MM.1S (cell line): ENCODE data around the gene SPRED1.

ENCODE experiments used
- DNase-seq: peaks from one replicate; pipeline ENCODE4 v3.0.0-alpha.2; 2015
- H2AFZ ChIP-seq: fragments of 300-600 bp; sonication (generic); 2 replicates; pipeline ENCODE4 v1.6.0; 2016; ENCODE audit warnings: antibody characterized with exemption, low read length
- H3F3A ChIP-seq: fragments of 300-600 bp; sonication (generic); 2 replicates; pipeline ENCODE4 v1.6.1; 2016; ENCODE audit warnings: mild to moderate bottlenecking, antibody characterized with exemption, low read length, moderate library complexity, mixed read lengths; ENCODE audit not compliant: insufficient read depth
- H3K27ac ChIP-seq: fragments of 300-600 bp; sonication (generic); 2 replicates; pipeline ENCODE4 v1.5.1; 2016; ENCODE audit warnings: mild to moderate bottlenecking, low read length
- H3K27me3 ChIP-seq: fragments of 300-600 bp; sonication (generic); replicated peaks from 2 replicates; pipeline ENCODE4 v1.6.0; 2016; ENCODE audit warnings: low read length; ENCODE audit not compliant: insufficient read depth
- H3K36me3 ChIP-seq: fragments of 300-600 bp; sonication (generic); replicated peaks from 2 replicates; pipeline ENCODE4 v1.6.1; 2016; ENCODE audit warnings: mild to moderate bottlenecking, low read length, mixed read lengths; ENCODE audit not compliant: insufficient read depth
- H3K4me1 ChIP-seq: fragments of 300-600 bp; sonication (generic); 2 replicates; pipeline ENCODE4 v1.6.1; 2016; ENCODE audit warnings: low read length, mixed read lengths
- H3K4me2 ChIP-seq: fragments of 300-600 bp; sonication (generic); 2 replicates; pipeline ENCODE4 v1.6.0; 2016; ENCODE audit warnings: low read depth, low read length
- H3K4me3 ChIP-seq: fragments of 300-600 bp; sonication (generic); 2 replicates; pipeline ENCODE4 v1.5.1; 2016; ENCODE audit warnings: low read length, mixed read lengths
- H3K79me2 ChIP-seq: fragments of 300-600 bp; sonication (generic); 2 replicates; pipeline ENCODE4 v1.6.1; 2016; ENCODE audit warnings: mixed run types, low read length, mixed read lengths
- H3K9ac ChIP-seq: fragments of 300-600 bp; sonication (generic); 2 replicates; pipeline ENCODE4 v1.6.1; 2016; ENCODE audit warnings: low read length, mixed read lengths
- H3K9me2 ChIP-seq: fragments of 300-600 bp; sonication (generic); replicated peaks from 2 replicates; pipeline ENCODE4 v1.6.1; 2016; ENCODE audit warnings: mild to moderate bottlenecking, low read length, mixed read lengths; ENCODE audit not compliant: insufficient read depth
- H3K9me3 ChIP-seq: fragments of 300-600 bp; sonication (generic); replicated peaks from 2 replicates; pipeline ENCODE4 v1.6.1; 2016; ENCODE audit warnings: mild to moderate bottlenecking, low read length, mixed read lengths; ENCODE audit not compliant: insufficient read depth
- H4K20me1 ChIP-seq: fragments of 300-600 bp; sonication (generic); 2 replicates; pipeline ENCODE4 v1.6.1; 2016; ENCODE audit warnings: mild to moderate bottlenecking, low read length, moderate library complexity, mixed read lengths; ENCODE audit not compliant: insufficient read depth
- CTCF ChIP-seq: fragments of 300-600 bp; sonication (generic); IDR thresholded peaks from 2 replicates; pipeline ENCODE4 v1.5.1; 2016; ENCODE audit warnings: antibody characterized with exemption, low read length, mixed read lengths
- EZH2 ChIP-seq: fragments of 300-600 bp; sonication (generic); optimal IDR thresholded peaks from 2 replicates; pipeline ENCODE3; 2017; ENCODE audit warnings: low read depth, mild to moderate bottlenecking, antibody characterized with exemption, low read length, mixed read lengths
- EZH2phosphoT487 ChIP-seq: fragments of 300-600 bp; sonication (generic); IDR thresholded peaks from 2 replicates; pipeline ENCODE4 v1.6.1; 2018; ENCODE audit warnings: antibody characterized with exemption, low read length

The SPRED1 gene

GRCh38 chr15:38220606-38221273 is 31.9 kb upstream of the SPRED1 start:
- Histone ChIP-seq H3K27me3 (no peaks in the 10 kb centered on the region), H3K4me1 (peaks cover 35% of the 10 kb centered on the region), H3F3A (peaks cover 7% of the 10 kb centered on the region; the same call in 1 of the 2 replicates), H3K4me2 (no peak overlapping the region), H2AFZ (no peak overlapping the region), H3K9me2 (no peaks in the 10 kb centered on the region), H3K79me2 (no peaks in the 10 kb centered on the region), H3K9me3 (no peaks in the 10 kb centered on the region), H3K27ac (no peak overlapping the region), H3K9ac (no peak overlapping the region), H3K36me3 (no peaks in the 10 kb centered on the region), H3K4me3 (no peak overlapping the region), H4K20me1 (no peaks in the 10 kb centered on the region)
- TF ChIP-seq CTCF (no peak), EZH2phosphoT487 (no peak), EZH2 (no peak)
- DNase-seq: no peak

DNA sequence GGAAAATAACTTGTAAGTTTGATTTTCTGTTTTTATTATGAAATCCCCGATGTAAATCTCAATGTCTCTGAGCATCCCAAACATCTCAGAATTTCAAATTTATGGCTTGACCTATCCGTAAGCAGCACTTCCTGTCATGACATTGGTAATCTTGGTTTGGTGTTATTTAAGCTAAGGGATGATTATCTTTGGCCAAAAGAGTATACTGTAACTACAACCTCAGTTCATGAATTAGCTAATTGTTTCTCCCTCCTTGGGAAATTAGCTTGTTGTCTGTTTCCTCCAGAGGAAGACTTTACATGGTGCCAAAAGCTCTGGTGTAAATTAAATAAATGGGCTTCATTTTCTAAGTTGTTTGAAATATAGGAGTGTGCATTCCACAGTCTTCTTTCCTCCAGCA is 28.1 kb upstream of the SPRED1 start:
- H4K20me1 ChIP-seq: no peaks in the 10 kb centered on the region
- no peak overlapping the region for H3K4me2 ChIP-seq
- no peak for DNase-seq
- H3K36me3 ChIP-seq: no peaks in the 10 kb centered on the region
- no peak overlapping the region for H2AFZ ChIP-seq
- peaks cover 11% of the 10 kb centered on the region for H3K4me1 ChIP-seq
- no peaks in the 10 kb centered on the region for H3F3A ChIP-seq
- no peaks in the 10 kb centered on the region for H3K9me3 ChIP-seq
- H3K9ac ChIP-seq: no peak overlapping the region
- H3K79me2 ChIP-seq: no peaks in the 10 kb centered on the region
- H3K9me2 ChIP-seq: no peaks in the 10 kb centered on the region
- TF ChIP-seq CTCF (no peak), EZH2phosphoT487 (no peak), EZH2 (no peak)
- no peaks in the 10 kb centered on the region for H3K27me3 ChIP-seq
- no peak overlapping the region for H3K4me3 ChIP-seq
- no peak overlapping the region for H3K27ac ChIP-seq

DNA sequence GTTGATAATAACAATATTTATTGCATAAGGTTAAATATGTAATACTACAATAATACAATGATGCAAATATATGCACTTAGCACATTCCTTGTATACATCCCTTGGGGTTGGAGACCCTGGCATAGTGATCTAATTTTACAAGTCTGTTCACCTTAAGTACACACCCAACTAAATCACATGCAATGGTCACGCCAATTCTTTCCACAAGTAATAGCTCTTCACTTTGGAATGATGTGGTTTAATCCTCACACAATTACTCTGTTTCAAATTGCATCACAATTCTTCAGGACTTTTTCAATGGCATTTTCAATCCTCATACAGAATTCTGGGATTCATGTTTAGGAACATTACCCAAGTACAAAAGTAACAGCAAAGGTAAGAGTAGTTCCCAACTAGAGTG is 27.3 kb upstream of the SPRED1 start:
- H3K27me3 ChIP-seq: no peaks in the 10 kb centered on the region
- H3F3A ChIP-seq: no peaks in the 10 kb centered on the region
- H4K20me1 ChIP-seq: no peaks in the 10 kb centered on the region
- H3K9me3 ChIP-seq: no peaks in the 10 kb centered on the region
- H3K4me2 ChIP-seq: no peak overlapping the region
- peaks cover 7% of the 10 kb centered on the region for H3K4me1 ChIP-seq
- no peak overlapping the region for H3K27ac ChIP-seq
- H3K4me3 ChIP-seq: no peak overlapping the region
- H3K9ac ChIP-seq: no peak overlapping the region
- no peaks in the 10 kb centered on the region for H3K9me2 ChIP-seq
- no peaks in the 10 kb centered on the region for H3K79me2 ChIP-seq
- TF ChIP-seq EZH2 (no peak), CTCF (no peak), EZH2phosphoT487 (no peak)
- H3K36me3 ChIP-seq: no peaks in the 10 kb centered on the region
- H2AFZ ChIP-seq: no peak overlapping the region
- DNase-seq: no peak
